HG03103 (cell line): ENCODE data around the gene BMF.
"Not testable (repeated sequence)": the region's sequence is repeated elsewhere in the genome, so short reads cannot be mapped to it uniquely, and the experiment has no call there.

ENCODE experiments used
- ATAC-seq: cut with Tn5 transposase; IDR thresholded peaks from one replicate; pipeline ENCODE4 v1.9.1; 2021; ENCODE audit warnings: low read depth; ENCODE audit not compliant: unreplicated experiment

Gene BMF, protein sequence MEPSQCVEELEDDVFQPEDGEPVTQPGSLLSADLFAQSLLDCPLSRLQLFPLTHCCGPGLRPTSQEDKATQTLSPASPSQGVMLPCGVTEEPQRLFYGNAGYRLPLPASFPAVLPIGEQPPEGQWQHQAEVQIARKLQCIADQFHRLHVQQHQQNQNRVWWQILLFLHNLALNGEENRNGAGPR

DNA sequence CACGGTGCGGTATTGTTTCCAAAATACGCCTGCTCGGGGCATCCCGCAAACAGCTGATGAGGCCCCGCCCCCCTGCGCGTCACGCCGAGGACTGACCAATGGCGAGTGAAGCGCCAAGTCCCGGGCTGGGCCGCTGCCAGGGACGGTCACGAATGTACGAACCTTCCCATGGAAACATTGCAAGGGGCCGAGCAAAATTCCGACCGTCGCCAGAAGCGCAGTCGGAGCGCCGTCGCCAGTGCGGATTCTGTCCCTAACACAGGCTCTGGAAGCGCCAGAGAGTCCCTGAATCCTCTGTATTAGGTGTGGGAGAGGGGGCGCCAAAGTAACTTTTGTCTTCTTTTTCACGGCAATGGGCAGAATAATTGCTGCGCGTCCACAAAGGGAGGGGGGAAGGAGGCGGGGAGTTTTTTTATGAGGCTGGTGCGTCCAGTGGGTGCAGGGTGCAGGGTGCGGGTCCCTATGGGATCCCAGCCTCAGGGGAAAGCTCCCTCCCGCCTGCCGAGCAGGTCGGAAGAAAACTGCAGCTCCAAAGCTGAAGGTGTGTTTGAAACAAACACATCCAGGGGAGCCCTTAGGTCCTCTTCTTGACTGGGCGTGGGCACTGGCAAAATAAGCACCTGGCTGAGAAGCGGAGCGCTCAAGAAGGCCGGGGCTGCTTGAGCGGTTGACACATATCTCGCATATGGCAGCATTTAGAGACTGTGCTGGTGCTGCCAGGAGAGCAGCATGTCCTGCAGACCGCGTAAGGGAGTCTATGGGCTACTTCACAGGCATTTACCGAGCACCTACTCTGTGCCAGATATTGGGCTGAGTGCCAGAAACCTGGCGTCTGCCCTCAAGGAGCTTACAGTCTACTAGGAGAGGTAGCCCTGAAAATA, at the start of gene BMF:
BMF (minus strand) TSS at position 25 of the 881 bp plus-strand sequence. CDS start 2,793 bp downstream, outside the sequence.
- ATAC-seq, result peak; percentile 47

DNA sequence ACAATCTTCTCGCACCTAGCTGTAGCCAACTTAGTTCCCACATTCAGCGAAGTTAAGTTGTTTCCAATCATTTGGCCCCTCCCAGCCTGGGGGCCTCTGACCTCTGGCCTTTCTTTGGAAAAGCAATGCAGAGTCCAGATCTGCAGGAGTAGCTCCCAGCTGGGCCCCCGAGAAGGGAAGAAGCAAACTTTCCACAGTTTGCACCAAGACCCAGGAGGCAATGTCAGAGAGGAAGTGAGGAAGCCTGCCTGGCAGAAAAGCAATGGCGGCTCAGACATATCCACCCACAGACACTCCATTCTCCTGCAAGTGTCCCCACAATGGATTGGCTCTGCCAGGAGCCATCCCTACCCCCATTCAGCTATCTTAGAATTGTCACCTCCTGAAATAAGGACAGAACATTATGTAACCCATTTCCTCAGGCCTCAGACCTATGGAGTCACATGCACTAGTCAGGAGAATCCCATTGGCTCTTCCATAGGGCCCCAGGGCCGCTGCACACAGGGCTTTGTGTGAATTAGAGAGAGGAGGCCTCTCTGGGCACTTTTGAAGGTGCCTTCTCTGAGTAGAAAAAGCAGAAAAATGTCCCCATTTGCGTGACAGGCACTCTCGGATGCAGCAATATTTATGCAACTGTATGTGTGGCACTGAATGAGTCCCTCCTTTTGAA, 49.2 kb upstream of the BMF start:
- ATAC-seq, result no peak

DNA sequence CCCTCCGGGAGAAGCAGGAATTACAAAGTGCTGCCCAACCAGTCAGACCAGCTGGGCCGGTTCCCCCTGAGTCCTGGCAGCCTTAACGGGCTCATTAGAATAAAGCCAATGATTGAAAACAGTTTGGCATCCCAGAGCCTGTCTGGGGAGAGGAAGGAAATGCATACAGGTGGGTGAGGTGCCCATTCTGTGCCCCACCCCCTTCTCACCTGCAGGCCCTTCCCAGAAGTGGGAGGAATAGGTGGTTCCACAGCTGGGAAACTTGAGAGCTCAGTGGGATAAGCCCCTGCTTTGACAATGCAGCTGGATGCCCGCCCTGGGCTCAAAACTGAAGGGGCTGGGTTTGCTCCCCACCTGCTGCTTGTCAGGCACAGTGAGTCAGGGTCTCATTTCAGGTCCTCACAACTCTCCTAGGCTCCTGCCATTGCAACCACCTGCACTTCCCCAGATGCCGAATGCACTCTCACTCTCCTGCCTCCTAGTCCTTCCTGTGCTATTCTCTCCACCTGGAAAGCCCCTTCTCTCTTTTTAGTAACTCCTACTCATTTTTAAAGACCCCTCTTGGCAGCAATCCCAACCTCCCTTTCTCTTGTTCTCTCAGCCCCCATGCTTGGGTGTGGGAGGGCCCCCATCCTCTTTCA, 46.7 kb upstream of the BMF start:
- no peak for ATAC-seq

DNA sequence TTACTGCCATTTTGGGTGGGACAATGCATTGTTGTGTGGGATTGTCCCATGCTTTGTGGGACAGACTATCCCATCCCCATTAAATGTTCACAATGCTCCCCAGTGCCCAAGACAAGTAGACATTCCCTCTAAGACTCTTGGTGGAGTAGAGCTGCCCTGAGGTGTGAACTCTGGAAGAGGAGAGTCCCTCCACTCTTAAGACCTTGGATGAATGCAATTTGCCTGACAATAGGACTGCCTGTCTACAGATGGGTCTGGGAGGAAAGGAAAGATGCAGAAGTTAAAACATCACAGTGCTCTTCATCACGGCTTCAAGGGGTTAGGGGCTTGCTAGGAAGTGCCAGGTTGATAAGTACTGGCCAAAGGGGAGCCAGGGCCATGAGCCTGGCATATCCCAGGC, 46.1 kb upstream of the BMF start:
- ATAC-seq, result not testable (repeated sequence)

DNA sequence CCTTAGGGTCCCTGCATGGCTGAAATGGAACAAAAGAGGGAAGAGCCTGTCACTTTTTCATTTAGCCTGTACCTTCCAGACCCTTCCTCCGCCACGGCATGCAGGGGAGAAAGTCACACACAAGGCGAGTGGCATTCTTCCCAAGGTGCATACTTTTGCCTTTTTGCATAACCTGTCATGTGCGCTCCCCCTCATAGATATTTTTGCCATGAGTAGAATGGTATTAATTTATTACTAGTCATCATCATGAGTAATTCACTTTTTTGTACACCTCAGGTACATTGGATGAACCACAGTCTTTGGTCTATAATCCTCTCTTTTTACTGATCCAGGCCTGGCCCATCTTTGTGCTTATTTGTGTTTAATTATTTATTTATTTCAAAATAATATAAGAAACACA, 43.3 kb upstream of the BMF start:
- no peak for ATAC-seq

DNA sequence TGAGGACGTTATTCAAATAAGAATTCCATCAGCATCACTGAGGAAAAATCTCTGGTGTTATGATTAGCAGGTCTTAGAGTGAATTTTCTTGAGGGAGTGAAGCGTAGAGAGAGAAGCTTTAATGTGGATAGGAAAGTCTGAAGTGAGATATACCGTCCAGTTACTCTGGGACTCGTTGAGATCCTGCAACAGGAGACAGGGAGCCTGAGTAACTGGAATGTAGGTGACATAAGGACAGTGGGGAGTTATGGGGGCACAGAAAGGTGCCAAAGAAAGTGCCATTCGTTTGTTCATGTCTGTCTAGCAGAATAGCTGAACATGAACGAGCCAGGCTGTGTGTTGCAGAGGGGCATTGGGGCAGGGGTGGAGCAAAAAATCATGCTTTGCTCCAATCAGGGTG, 42.8 kb upstream of the BMF start:
- no peak for ATAC-seq

DNA sequence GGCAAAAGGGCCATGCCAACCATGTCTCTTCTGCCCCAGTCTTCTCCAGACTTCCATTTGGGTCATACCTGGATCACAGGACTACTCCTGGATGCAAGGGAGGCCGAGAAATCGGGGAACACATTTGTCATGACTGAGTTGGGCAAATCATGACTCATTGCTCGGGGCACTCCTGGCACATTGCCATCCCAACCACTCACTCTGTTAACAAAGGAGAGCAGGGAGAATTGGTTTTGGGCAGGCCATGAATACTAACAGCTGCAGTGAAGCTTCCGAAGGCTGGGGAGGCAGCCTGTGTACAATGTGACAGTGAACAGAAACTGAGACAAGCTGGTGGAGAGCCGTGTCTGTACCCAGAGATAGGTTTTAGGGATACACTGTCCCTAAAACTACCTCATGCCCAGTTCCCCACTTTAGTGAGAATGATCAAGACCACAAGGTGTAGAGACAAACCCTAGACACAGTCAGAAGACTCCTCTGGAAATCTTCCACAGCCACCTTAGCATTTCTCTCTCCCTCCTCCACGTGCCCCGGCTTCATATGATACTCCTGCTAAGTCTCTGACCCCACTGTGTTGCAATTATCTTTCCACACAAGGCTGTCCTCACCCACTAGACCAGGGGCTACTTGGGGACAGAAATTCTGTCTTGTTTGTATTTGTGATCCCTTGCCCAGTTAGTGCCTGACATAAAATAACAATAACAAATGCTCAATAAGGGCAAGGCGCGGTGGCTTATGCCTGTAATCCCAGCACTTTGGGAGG, 41.7 kb upstream of the BMF start:
- ATAC-seq, result no peak

DNA sequence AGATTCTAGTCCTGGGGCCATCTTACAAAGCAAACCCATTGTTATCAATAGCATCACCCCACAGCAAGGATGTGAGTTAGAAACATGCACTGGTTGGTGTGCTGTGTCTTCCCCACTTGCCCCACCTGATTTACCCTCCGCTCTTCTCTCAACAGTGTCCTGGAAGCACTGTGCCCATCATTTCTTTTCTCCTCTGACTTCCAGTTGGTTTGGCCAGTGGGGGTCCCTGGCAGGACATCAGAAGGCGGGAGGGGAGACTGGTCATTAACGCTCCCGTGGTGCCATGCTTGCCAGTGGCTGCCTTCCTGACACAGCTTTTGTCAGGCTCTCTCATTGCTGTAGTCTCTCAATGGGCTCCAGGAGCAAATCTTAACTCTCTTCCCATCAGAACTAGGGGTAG, 40.7 kb upstream of the BMF start:
- ATAC-seq, result no peak

DNA sequence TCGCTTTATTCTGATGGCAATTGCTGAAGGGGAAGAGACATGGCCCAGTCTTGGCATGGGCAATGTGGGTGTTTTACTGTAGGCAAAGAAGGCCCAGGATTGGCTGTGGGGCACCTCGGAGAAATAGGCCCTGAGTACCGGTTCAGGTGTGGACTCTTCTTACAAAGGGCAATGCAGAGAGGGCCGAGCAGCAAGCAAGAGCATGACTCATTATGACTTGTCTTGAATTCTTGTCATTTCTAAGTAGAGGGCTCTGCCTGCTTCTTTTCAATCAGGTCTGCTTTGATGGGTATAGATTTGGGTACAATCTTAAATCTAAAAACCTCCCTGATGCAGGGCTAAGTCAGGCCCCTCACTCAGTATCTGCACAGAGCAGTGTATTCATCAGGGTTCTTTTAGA, 37.4 kb upstream of the BMF start:
- ATAC-seq, result no peak

DNA sequence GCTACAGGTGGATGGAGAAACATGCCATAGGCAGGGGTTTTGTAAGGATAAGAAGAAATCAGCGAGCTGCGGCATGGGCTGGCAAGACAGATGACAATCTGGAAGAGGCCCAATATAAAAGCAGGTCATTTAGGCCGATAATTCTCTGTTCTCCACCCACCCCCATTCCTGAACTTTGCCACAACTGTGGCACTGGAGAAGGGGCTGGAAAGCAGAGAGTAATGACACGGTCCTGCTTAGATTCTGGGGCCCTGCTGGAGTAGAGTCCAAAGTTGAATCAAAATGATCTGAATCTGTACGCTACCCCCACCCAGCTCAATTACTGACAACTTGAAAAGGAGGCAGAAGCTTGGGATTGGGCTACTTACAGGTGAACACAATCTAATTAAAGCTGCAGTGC, 33.7 kb upstream of the BMF start:
- ATAC-seq, result no peak

DNA sequence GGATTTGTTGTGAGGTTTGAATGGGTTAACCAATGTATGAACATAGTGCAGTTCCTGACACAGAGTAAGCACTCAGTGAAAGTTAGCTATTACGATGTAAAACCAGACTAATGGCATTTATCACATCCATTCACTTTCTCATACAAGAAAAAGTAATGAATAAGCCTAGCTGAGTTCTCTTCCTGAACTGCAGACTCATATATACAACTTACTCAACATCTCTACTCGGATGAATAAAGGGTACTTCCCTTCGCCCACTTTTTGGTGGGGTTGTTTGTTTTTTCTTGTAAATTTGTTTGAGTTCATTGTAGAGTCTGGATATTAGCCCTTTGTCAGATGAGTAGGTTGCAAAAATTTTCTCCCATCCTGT, 29.5 kb upstream of the BMF start:
- ATAC-seq, result not testable (repeated sequence)

DNA sequence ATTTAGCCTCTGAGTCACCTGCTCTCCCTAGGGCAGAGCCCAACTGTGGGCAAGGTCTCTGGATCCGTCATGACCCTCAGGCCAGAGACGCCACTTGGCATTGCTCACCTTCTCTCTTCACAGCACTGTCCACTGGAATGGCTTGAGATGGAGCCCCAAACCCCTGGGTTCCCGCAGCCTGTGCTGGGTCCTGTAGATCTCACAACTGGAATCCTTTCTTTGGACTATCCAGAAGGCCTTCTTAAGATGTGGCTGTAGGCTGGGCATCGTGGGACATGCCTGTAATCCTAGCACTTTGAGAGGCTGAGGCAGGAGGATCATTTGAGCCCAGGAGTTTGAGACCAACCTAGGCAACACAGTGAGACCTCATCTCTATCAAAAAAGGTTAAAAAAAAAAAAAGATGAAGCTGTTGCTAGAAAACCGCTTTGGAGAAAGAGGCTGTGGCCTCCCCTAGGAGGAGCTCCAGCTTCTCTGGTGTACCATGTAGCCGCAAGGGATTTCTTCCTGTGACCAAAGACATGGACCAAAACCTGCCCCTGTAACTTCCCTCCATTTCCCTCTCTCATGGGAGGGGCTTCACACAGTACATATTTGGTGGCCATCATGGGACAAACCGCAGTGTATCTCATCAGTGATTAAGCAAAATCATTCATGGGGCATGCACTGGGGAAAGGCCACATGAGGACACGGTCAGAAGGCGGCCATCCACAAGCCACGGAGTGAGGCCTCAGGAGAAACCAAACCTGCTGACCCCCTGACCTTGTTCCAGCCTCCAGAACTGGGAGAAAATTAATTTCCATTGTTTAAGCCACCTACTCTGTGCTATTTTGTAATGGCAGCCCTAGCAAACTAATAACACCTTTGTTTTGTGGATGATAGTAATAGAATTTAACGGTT, 28.9 kb upstream of the BMF start:
- no peak for ATAC-seq

DNA sequence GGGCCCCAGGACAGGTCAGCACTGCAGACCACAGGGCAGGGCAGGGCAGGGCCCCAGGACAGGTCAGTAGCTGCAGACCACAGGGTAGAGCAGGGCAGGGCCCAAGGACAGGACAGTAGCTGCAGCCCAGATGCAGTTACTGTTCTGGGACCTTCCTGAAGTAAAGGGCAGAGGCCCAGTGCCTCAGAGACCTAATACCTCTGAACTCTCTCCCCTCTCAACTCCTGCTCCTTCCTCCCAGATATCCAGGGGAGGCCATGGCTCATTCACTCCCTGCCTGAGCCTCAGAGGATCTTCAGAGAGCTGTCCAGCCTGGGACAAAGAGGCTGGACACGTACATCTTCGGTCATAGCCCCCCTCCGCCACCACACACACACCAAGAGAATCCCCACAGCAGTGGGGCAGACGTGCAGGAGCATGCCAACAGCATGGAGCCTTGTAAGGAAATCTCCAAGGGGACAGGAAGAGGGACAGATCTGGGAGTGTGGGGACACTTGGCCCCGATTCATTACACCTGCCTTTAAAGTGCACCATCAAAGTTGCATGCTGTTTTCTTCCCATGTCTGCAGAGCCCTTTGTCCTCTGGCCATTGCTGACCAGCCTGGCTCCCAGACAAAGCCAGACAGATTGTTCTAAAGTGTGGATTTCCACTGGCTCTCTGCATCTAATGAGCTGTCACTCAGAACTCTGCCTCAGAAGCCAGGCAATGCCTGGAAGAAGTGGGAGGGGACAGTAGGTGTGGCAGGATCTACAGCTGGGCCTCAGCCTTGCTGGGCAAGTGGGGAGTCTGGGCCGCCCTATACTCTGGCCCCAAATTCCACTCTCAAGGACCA, 28.0 kb upstream of the BMF start:
- ATAC-seq, result no peak

DNA sequence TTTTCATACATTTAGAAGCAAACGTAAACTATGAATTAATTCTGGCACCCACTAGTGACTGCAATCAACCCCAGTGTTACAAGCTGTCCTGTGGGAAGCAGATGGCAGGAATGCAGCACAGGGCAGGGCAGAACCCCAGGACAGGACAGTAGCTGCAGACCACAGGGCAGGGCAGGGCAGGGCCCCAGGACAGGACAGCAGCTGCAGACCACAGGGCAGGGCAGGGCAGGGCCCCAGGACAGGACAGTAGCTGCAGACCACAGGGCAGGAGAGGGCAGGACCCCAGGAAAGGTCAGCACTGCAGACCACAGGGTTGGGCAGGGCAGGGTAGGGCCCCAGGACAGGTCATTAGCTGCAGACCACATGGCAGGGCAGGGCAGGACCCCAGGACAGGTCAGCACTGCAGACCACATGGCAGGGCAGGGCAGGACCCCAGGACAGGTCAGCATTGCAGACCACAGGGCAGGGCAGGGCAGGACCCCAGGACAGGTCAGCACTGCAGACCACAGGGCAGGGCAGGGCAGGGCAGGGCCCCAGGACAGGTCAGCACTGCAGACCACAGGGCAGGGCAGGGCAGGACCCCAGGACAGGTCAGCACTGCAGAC, 27.3 kb upstream of the BMF start:
- ATAC-seq, result not testable (repeated sequence)

DNA sequence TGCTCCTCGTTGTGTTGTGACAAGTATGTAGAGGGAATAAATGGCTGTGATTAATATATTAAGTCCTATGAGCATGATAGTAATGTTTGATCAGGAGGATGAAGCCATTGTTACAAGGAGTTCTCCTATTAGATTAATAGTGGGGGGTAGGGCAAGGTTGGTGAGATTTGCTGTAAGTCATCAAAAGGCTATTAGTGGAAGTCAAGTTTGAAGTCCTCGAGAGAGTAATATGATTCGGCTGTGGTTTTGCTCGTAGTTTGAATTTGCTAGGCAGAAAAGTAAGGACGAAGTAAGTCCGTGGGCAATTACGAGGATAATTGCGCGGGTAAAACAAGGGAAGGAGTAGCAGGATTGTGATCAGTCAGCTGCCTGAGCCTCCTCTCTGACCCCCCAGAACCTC, 26.2 kb upstream of the BMF start:
- ATAC-seq, result no peak

DNA sequence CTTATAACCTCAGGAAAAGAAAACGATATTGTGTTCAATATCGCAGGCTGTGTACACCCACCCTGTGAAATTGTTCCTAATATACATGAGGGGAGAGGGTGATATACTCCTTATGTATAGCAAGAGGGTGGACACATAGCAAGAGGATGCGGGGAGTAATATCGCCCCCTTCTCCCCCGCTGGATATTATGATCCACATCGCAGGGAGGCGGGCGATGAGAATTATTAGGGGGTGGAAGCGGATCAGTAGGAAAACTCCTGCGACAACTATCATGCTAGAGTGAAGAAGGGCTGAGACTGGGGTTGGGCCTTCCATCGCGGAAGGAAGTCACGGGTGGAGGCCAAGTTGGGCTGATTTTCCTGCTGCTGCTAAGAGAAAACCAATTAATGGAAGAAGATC, 24.9 kb upstream of the BMF start:
- ATAC-seq, result no peak

DNA sequence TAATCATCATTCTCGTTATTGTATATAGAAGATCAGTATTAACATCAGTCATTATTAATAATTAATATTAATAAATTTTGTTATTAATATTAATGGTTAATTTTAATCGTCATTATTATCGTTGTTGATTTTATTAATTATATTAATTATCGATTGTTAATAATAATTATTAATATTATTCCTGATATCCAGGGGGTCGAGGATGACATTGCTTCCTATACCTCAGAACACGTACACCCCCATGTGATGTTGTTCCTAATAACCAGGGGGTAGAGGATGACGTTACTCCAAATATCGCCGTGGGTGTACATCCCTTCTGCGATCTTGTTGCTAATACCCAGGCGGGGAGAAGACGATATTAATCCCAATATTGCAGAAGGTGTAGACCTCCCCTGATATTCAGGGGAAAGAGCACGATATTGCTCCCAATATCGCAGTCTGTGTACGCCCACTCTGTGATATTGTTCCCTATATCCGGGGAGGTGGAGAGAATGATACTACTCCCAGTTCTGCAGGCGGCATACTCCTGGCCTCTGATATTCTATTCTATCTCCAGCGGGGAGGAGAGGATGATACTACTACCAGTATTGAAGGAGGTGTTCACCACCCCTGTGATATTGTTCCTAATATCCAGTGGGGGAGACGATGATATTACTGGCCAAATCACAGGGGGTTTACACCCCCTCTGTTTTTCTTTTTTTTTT, 22.3 kb upstream of the BMF start:
- ATAC-seq, result no peak

DNA sequence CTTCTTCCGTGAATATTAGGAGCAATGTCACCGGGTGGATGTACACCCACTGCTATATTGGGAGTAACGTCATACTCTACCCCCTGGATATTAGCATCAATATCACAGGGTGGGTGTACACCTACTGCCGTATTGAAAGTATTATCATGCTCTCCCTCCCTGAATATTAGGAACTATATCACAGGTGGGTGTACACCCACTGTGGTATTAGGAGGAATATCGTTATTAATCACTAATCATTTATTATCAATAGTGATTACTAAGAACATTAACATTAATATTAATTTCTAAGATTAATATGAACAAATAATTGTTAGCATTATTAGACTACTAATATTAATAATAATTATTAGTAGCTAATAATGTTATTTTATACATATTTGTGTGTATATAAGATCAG, 21.4 kb upstream of the BMF start:
- ATAC-seq, result no peak
